Germinal center (tissue), 1 donor: ENCODE measurements around the gene DMAP1.

Experiments
- DNase-seq: peaks from one replicate; pipeline ENCODE4 v3.0.0; 2012; ENCODE audit warnings: mixed read lengths, low spot score

Gene DMAP1

GRCh38 chr1:44256762-44257554 lies 43.7 kb downstream of the DMAP1 start:
- no peak for DNase-seq

GRCh38 chr1:44259090-44259489 lies 45.8 kb downstream of the DMAP1 start:
- DNase-seq = no peak

- no peak for DNase-seq
These were observed 47.5 kb downstream of the DMAP1 start for GRCh38 chr1:44260792-44261170.

DNA sequence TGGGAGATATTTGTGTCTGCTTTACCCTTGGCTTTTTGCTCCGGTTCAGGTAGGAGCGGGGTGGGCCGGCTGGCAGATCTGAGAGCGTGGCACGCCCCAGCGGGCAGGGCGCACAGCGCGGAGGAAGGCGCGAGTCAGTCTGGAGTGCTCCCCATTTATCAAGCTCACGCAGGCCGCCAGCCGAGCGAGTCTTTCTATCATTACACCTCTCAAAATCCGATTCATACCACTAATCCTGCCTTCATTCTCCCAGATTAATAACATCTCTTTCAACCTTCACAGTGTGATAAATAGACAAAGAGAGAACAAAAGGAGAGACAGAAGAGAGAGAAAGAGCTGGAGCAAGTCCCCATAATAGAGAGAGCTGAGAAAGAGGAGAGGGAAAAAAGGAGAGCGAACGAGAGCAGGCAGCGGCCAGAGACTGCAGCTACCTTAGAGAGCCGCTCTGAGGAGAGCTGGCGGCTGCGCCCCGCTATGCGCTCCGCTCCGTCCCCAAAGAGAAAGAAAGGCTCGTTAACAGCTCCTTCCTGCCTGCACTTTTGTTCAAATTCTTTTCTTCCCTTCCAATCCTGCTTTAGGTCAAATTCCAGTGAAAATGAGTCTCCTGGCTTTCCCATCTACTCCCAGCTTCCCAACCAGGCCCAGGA lies 48.0 kb downstream of the DMAP1 start:
- DNase-seq = no peak

- no peak for DNase-seq
These were observed 48.7 kb downstream of the DMAP1 start for GRCh38 chr1:44261962-44262361.

GRCh38 chr1:44262414-44262813 lies 49.1 kb downstream of the DMAP1 start:
- no peak for DNase-seq

DNA sequence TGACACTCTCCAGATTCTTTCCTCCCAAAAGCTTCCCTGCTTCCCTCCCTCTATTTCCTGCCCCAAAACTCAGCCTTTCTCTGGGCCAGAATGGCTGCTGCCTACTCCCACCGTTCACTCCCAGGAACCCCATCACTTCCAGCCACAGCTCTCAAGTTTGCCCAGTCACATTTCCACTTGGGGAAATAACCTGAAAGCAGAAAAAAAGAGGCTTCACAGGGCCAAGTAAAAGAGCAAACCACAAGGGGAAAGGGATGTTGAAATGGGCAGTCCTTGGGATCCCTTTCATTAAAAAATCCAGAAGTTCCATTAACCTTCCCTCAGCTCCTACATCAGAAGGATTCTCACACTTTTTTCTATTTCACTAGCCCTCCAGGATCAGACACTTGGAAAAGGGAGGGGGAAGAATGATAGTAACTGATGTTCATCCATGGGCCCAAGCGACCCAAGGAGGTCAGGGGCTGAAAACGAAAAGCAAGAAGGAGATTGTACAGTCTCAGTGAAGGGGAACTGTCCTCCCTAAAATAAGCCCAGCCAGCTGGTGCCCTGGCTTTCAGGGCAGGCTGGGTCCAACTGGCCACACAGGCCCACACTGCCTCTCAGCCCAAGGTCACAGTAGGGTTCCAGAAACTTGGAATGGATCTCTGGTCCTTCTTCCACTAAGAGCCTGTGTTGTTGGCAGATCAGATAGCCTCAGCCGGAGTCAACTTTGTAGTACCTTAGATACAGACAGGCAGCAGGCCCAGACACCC lies 49.7 kb downstream of the DMAP1 start:
- DNase-seq = no peak

DNA sequence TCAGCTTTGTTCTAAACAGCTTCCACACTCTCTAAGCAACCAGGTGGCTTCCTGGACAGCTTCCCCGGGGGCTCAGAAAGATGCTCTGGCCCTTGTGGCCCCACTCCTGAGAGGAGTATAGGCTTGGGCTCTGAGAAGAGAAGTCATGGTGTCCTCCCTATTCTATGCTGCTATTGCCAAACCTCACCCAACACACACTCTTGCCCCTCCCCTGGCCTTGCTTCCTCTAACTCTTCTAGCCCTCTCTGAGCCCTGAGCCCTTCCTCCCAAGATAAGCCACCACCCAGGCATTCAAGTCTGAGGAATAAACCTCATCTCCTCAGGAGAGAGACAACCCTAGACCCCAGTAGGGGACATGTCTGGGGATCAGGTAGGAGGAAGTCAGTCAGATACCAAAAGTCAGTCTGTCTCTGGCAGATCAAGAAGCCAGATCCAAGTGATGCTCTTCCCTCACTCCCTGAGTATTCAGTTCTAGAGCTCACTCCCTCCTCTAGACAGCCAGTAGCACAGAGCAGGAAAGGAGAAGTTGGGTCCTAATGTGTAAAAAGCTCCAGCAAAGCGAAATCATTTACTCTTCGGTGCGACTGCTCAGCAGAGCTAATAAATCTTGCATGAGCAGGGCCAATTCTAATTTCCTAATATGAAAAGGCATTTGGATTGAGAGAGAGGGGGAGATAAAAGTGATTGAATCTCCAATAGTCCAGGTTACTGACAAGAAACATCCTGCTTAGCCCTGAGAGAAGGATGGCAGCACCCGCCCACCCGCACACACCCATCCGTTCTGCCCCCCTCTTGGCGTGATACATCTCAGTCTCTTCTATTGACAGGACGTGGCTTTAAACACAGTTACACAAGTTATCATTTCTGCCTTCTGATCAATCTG lies 50.5 kb downstream of the DMAP1 start:
- DNase-seq = no peak

GRCh38 chr1:44264451-44264771 lies 51.1 kb downstream of the DMAP1 start:
- DNase-seq = no peak

DNA sequence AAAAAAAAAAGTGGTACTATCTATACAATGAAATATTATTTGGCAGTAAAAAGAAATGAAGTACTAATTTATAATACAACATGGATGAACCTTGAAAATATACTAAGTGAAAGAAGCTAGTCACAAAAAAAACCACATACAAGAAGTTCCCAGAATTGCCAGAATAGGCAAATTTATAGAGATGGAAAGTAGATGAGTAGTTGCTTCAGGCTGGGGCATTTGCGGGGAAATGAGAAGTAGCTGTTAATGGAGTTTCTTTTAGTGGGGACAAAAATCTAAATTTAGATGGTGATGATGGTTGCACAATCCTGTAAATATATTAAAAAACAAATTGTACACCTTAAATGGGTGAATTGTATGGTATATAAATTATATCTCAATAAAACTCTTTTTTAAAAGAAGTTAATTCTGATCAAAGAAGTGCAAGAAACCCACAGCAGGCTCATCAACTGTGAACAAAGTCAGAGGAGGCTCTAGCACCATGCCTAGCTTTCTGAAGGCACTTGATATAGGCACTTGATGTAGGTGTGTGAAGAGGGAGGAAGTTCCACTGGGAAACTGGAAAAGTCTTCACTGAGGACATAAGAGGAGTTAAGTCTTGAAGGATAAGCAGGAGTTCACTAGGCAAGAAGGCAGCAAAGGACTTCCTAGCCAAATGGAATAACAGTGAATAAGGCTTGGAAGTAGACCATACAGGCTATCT lies 52.5 kb downstream of the DMAP1 start:
- no peak for DNase-seq

DNA sequence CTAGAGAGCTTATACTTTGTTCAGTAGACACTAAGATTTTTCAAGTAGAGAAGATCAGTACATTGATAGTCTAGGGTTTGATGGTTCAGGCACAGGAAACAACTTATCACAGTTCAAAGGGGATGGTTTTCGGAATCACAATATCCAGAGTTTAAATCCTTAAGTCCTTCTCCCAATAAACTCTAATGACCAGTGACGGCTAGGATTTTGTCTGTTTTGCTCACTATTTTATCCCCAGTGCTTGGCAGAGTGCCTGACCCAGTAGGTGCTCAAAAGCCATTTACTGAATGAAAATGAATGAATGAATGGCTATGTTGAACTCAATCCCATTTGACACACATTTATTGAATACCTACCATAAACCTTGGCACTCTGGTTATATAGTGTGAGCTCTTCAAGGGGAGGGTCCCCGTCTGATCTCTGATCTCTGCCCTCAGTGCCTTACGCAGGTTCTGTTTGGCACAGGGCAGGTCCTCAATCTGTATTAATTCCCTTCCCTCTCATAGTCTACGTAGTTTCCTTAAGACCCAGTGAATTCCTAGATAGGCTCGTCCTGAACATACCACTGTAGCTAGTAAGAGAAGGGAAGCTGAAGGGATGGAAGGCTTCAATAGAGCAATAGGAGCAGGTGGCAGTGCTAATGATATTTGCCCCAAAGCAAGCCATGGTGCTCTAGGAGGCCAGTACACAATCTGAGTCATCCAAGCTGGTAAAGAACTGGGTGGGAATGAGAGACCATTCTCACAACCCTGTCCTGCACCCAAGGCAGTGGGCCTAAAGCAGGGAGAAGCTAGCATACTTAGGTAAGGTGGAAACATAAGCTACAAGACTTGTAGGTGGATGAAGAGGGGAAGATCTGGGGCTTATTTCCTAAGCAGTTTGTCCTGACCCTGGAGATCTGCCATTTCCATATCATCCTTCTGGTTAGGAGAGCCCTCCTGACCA lies 53.4 kb downstream of the DMAP1 start:
- no peak for DNase-seq

GRCh38 chr1:44267438-44267837 lies 54.2 kb downstream of the DMAP1 start:
- DNase-seq = no peak

DNA sequence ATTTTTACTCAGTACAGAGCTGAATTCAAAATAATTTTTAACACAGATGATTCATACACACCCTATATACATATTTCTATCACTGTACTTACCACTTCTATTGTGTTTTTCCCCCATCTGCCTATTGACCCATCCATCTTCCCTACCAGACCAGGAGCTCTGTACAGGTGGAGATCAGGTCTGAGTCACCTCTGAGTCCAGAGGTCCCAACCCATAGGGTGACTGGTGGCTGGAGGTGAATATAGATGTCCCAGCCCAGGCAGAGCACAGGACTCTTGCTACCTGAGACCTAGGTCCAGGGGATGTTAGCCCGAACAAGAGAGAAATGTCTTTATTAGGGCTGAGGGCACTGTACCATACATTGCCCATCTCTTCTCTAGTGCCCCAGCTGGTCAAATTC lies 54.8 kb downstream of the DMAP1 start:
- DNase-seq = no peak
